Activated CD4-positive, alpha-beta T cell treated with anti-CD3 and anti-CD28 coated beads for 24 hours (primary cell): Measurements from ENCODE around the gene IRF3.
A peak's percentile ranks its signal among the peaks of the same experiment; 100 is the strongest.

Experiments used
- DNase-seq, 2 donors: peaks; one replicate each; pipeline ENCODE4 v3.0.0-alpha.2; 2020; ENCODE audit warnings: low read depth in 2 of 2

Gene IRF3

DNA sequence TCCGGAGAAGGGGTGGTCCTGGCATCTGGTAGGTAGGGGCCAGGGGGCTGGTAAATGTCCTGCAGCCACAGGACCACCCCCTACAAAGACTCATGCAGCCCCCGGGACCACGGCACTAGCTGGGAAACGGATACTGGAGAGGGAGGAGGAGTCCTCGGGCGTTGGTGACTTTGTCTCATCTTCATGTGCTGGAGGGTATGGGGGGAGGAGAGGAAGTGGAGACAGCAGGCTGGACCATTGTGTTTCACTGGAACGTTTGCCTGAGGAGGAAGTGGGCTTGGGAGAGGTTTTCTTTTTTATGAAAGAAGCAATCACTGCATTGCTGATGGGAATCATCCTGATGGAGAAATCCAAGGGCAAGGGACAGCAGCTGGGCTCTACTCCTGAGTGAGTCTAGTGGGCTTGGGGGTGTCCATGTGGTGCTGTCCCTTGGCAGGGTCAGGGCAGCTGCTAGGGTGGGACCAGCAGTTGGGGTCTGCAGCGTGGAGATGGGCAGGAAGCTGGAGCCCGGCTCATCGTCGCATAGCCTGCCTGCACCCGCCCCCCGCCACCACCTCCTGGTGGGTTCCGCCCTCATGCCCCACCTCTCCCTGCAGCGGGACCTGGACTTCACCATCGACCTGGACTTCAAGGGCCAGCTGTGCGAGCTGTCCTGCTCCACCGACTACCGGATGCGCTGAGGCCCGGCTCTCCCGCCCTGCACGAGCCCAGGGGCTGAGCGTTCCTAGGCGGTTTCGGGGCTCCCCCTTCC, 22.1 kb upstream of the IRF3 start:
- no peak for DNase-seq

DNA sequence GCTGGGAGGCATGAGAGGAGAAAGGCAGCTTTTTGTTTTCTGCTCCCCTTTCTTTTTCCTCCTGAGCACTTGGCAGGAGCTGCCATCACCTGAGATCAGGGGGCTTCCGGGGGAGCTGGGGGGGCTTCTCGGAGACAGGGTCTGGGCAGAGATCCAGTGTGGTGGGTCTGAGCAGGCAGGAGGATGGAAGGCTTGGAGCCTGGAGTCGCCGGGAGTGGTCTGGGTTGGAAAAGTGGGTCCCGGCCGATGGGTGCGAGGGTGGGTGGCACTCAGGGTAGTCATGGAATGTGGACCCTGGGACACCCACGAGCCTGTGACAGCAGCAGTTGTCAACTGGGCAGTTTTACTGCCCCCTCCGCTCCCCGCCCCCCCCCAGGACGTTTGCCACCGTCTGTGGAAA, 21.5 kb upstream of the IRF3 start:
- no peak for DNase-seq

DNA sequence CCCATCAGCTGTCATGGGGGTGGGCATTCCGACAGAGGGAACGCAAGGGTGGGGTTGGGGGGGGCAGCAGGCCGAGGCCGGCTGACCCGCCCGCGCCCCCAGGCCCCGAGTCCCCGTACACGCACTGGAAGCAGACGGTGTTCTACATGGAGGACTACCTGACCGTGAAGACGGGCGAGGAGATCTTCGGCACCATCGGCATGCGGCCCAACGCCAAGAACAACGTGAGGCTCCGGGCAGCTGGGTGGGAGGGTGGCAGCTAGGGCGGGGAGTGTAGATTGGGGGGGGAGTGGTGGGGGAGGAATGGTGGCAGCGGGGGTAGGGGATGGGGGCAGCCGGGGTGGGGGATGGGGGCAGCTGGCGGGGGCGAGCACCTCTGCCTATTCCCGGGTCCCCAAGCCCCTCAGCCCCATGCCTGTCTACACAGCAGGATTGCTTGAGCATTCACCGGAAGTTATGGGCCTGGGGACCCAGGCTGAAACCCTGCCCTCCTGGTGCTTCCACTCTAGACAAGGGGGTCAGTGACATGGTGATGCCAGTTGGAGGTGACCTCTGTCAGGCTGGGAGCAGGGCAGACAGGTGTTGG, 20.9 kb upstream of the IRF3 start:
- no peak for DNase-seq

DNA sequence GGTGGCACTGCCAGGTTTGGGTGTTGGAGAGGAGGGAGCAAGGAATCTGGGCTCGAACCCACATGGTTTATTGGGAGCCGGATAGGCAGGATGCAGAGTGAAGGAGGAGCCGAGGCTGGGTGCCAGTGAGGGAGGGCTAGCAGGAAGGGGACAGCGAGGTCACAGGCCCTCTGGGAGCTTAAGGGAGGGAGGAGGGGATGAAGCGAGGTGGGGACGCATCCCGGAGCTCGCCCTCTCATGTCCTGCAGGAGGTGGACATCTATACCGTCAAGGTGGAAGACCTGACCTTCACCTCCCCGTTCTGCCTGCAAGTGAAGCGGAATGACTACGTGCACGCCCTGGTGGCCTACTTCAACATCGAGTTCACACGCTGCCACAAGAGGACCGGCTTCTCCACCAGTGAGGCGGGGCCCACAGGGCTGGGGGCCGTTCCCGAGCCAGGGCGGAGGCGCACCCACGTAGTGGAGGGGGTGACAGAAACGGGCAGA, 20.2 kb upstream of the IRF3 start:
- no peak for DNase-seq

DNA sequence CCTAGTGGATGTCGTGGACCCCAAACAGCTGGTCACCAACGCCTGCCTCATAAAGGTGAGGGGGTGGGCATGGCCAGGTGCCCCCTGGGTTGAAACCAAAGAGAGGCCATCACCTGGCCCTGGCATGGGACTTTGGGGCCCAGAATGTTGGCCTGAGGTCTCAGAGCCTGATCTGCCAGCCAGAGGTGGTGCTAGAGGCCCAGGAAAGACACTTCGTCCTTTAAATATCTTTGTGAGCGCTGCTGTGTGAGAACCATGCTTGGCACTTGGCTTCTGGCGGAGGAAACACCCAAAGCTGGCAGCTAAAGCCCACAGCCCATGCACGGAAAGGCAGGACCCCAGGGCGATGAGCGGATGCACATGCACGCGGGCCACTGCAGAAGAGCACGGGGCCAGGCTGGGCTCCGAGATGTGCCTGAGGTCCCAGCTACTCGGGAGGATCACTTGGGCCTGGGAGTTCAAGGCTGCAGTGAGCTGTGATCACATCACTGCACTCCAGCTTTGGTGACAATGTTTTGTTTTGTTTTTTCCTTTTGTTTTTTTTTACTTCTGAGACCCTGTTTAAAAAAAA, 19.4 kb upstream of the IRF3 start:
- no peak for DNase-seq

DNA sequence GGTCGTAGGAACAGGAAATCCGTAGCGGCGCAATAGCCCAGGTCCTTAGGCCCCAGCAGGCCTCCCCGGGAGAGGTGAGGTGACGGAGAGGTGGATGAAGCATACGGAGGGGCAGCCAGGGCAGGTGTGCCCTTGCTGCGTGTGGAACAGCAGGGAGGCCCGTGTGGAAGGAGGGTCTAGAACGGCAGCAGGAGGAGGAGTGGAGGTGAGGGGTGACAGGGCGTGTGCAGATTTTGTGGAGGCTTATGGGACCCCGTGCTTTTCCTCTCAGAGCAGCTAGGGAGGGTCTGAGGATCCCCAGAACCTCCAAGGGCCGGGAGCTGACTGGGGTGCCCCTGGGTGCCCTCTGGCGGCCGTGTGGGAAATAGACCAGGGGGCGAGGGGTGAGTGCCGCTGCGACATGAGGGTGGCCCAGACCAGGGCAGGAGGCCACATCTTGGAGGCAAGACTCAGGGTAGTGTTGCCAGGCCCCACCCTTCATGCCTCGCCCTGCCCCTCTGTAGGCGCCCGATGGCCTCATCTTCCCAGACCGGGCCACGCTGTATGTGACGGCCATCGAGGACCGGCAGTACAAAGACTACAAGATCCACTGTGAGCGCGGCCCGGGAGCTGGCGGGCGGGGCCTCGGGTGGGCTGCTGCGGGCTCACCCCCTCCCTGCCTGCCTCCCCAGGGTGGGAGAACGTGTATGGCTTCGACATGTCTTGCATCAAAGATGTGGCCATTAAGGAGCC, 18.8 kb upstream of the IRF3 start:
- DNase-seq: no peak

DNA sequence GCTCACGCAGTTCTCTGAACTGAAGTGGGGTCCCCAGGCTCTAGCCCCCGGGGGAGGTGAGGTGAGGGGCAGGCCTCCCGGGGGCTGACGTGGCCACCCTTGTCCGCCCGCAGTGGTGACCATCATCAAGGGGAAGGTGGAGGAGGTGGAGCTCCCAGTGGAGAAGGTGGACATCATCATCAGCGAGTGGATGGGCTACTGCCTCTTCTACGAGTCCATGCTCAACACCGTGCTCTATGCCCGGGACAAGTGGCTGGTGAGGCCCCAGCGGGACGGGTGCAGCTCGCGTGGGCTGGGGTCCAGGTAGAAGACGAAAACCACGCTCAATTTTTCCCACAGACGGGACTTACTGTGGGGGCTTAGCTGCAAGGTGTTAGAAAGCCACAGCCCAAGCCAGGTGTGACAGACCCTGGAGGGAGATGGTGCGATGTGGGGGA, 18.2 kb upstream of the IRF3 start:
- DNase-seq: no peak

DNA sequence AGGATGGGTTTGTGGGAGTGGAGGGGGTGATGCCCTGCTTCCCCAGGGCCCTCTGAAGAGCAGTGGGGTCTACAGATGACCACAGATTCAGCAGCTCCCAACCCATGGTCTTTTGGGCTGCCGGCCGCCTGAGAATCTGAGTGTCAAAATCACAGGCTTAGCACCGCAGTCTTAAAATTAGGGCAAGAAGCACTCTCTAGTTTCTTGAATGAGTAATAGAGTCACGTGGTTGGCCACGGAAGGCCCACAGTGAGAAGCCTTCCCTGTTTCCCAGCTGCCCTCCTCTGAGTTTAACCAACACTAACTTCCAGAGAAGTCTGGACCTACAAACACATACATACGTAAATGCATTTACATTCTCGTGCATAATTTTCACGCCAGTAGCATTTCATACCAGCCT, 16.6 kb upstream of the IRF3 start:
- DNase-seq: no peak

DNA sequence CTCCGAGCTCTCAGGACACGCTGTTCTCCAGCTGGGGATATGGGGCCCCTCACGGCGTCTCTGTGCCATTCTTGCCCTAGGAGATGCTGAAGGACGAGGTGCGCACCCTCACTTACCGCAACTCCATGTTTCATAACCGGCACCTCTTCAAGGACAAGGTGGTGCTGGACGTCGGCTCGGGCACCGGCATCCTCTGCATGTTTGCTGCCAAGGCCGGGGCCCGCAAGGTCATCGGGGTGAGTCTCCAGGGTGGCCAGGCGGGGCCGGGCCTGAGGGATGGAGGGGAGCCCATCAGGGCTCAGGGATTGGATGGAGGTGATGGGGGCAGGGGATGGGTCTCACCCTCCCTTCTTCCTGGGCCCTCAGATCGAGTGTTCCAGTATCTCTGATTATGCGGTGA, 16.2 kb upstream of the IRF3 start:
- DNase-seq: no peak

DNA sequence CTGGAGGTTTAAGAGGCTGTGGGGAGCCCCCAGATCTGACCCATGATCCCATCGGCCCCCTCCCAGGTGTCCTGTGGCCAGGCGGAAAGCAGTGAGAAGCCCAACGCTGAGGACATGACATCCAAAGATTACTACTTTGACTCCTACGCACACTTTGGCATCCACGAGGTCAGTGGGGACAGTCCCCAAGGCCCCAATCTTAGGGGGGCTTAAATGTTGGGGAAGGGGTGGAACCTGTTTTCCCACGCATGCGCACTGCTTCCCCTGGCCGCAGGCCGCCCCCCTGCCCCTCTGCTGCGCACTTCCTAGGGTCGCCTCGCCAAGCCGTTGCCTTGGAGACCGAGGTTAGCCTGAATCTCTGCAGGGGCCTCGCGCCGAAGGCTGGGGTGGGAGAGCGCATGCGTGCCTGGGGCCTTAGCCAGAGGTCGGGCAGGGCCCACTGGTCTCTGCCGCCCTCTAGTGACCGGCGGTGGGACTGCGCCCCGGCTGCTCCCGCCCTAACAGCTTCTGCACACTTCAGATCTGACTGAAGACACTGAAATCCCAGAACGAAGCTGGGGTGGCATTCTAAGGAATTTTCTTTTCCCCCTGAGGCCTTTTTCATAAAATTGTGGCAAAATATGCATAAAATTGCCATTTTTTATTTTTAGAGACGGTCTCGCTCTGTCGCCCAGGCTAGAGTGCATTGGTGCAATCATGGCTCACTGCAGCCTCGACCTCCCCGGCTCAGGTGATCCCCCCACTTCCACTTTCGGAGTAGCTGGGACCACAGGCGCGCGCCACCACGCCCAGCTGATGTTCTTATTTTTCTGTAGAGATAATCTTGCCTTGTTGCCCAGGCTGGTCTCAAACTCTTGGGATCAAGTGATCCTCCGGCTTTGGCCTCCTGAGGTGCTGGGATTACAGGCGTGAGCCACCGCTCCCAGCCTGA, 15.0 kb upstream of the IRF3 start:
- peak; percentile 96 to 97 for DNase-seq

DNA sequence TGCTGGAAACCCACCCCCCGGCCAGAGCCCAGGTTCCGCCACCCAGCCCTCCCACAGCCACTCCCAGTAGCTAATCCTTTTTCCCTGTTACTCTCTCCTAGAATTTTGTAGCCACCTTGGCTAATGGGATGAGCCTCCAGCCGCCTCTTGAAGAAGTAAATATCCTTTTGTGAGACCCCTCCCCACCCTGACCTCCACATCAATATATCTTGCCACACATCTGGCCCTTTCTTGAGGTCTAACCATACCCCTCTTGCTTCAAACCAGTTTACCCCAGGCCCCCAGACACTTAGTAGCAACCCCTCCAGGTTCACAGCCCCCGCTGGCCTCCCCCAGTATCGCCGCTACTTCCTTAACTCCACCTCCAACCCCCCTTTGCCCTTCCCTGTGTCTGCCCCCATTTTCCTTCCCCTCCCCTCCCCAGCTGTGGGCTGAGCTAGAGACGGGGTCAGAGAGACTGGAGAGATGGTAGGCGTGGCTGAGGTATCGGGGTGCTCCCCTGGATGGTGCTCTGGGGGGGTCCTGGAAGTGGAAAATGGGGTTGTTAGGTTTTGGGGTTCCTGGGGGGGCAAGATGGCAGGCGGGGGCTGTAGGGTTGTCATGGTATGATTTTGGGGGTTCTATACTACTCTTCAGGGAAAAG, 14.2 kb upstream of the IRF3 start:
- DNase-seq: no peak

DNA sequence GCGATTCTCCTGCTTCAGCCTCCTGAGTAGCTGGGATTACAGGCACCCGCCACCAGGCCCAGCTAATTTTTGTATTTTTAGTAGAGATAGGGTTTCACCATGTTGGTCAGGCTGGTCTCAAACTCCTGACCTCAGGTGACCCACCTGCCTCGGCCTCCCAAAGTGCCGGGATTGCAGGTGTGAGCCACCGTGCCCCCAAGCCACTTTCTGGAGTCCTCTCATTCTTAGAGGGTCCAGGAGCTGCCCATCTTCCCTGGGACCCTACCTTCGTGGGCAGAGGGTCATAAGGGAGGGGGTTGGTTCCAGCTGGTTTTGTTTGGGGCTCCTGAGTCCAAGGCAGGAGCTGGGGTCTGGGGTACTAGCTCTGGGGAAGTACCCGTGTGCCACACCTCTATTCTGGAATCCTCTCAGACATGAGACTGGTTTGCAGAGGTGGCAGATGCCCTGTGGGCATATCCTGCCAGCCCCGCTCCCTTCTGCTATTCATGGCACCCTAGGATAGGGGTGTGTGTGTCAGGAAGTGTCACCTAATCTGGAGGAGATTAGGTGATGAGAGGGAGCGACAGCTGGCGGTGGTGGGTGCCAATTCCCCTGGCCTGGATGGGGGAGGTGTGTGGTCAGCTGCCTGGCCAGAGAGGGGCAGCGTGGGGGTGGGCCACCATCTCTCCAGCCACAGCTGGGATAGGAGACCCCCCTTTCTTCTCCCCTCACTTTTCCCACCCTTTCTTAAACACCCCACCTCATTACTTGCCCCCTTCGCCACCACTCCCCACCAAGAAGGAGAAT, 13.5 kb upstream of the IRF3 start:
- DNase-seq: no peak

DNA sequence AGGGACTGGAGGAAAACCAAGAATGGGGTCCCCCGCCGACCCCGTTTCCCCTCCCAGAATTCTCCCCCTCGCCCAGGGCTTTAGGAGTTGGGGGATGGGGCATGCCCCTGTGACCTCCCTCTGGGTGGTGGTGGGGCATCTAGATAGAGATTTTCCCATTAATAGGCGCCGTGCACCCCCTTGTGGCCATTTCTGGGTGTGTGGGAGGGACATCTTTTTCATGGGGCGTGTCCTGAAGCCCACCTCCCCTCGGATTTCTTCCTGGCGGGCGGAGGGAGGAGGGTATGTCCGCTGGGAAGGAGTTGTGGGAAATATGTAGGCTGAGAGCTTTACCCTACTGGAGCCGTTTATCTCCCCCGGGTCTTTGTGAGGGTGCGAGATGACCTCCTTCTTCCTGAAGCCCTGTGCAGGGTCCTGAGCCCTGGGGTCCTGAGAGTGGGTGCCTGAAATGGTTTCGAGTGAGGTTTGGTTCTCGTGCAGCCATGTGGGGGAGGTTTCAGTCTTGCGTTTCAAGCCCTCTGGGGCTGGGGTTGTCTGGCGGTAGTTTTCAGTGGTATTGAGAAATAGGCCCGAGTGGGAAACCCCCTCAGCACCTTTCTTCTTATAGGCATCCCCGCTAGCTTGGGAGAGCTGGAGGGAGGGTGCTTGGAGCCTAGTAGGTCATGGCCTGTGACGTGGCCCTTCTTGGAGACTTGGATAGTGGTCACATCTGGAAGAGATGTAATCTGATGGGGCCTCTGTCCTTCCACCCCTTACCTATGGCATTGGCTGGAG, 12.4 kb upstream of the IRF3 start:
- DNase-seq: peak; percentile 66 to 71

DNA sequence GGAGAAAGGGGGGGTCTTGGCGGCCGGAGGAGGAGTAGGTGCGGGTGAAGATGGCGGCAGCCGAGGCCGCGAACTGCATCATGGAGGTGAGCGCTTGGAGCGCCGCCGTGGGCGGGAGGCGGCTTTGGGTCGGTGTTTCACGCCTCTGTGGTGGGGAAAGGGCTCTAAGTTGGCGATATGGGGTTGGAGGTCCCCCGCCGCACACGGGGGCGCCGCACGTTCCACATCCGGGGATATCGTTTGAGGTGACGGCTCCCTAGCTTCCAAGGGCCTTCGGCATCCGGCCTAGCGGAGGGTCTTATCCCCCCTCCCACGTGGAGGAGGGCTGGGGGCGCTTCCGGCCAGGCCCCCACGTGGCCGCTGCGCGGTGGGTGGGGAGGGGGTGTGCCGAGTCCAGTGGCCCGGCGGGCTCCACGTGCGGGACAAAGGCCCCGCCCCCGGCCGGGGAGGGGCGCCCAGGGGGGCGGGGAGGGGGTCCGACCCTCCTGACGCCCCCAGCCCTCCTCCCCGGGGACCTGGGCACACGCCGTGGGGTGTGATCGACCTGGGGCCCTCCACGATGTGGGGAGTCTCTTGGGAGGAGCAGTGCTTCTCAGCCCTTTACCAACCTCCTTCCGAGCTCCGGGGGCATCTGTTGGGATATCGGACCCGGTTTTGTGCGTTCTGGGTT, 11.7 kb upstream of the IRF3 start, which contains the start of gene PRMT1:
Gene PRMT1, plus strand, starts transcription at position 41 of the 670 bp plus-strand sequence. Its CDS starts 10 bp downstream, at position 51.
- DNase-seq: peak in 1 of 2 donors; percentile 30

DNA sequence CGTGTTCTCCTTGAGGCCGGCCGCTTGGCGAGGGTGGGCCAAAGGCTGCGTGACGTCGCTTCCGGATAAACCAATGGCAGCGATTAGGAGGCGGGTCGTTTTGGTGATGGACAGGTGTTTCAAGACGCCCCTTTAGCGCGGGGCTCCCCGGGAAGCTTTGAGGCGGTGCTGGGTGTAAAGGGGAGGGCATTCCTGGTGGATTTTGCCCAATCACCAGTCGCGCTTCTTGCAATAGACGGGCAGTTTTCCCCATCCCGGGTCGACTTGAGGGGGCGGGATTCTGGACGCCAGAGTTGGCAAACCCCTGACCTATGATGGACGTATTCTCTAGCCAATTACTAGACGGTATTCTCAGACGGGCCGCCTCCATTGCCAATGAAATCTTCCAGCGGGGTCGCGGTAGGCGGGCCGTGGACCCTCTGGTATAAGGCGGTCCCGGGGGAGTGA, 11.2 kb upstream of the IRF3 start:
- DNase-seq: peak; percentile 96 to 98

DNA sequence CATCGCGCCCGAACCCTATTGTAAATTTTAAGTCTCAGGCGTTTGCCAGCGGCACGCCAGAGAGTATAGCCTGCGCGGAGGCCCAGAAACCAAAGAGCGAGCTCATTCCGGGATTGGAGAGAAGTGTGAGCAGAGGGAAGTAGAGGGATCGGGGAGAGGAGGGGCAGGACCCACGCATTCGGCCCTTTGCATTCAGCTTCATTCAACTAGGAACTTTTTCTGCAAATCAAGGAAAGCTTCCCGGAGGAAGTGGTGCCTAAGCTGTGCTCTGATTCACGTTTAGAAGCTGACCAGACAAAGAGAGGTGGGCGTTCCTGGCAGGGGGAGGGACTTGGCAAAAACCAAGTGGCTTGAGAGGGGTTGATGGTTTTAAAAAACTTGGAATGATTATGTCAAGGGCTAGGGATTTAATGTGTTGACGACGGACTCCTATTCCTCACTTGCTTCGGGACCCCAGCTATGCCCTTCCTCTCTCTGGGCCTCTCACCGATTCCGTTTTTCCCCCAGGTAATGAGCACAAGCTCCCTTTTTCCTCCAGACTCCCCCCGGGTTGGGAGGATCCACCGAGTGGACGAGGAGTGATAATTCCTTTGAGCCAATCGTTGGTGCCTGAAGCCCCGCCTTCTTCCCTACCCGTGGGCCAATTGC, 10.6 kb upstream of the IRF3 start:
- peak; percentile 36 to 50 for DNase-seq

DNA sequence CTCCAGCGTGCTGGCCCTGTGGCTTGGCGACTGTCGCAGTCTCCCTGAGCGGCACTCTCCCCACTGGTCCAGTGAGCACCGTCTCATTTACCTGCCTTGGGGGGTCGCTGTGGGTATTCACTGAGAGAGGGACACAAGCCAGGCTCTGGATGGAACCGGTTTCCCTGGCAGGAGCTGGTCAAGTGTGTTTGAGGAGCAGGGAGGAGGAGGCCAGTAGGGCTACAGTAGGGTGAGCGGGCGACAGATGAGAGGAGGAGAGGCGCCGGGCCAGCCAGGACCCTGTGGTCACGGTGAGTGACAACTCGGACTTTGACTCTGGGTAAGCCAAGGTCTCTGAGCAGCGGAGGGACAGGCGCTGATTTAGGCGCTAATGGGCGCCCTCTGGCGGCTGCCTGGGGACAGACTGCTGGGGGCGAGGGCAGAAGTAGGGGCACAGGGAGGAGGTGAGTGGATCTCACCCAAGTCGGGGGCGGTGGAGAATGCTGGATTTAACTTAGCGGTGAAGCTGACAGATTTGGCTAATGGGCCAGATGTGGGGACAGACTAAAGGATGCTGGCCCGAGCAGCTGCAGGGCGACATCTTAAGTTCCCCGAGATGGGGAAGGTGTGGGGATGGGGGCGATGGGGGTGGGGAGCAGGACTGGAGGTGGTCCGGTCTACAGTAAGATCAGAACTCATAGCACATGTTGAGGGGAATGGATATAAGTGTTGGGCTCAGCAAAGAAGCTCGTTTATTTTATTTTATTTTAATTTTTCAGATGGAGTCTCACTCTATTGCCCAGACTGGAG, 6.7 kb upstream of the IRF3 start:
- DNase-seq: peak; percentile 65 to 72
